Panc1 (cell line): ENCODE data around the gene MN1. TPM values are rescaled to one million over a fixed set of nuclear protein-coding genes. Genes with fewer than 3 reads are reported as not detected.

Experiments
- ATAC-seq: fragments of 200-7000 bp; cut with Tn5 transposase; 2 replicates; pipeline ENCODE4 v1.9.1; 2020; ENCODE audit warnings: mild to moderate bottlenecking, moderate library complexity
- BruUV-seq: library from RNA; stranded (reverse); fragments of 400-500 nt; replicated peaks from 2 replicates; lab custom pipeline; 2021; lab: Mats Ljungman, UMichigan
- CTCF ChIA-PET: fragments of 300-600 bp; sonication (Branson Sonifier 250); formaldehyde crosslinking; loops from one replicate; lab custom pipeline; 2022; ENCODE audit warnings: antibody characterized with exemption; lab: Charles Lee
- POLR2A ChIA-PET: fragments of 300-600 bp; sonication (Branson Sonifier 250); formaldehyde crosslinking; loops from one replicate; lab custom pipeline; 2022; ENCODE audit warnings: antibody characterized with exemption; lab: Charles Lee
- DNase-seq: peaks from one replicate; pipeline ENCODE4 v3.0.0-alpha.2; 2010; ENCODE audit warnings: low read depth, low spot score
- H3K27ac ChIP-seq: 2 replicates; pipeline ENCODE4 v1.5.1; 2011; ENCODE audit warnings: mild to moderate bottlenecking, low read length, inconsistent platforms
- H3K27me3 ChIP-seq: fragments of 200-500 bp; sonication (Bioruptor generic); 2 replicates; pipeline ENCODE4 v1.6.0; 2014; ENCODE audit warnings: low read length, inconsistent platforms; ENCODE audit not compliant: control insufficient read depth, insufficient read depth
- H3K36me3 ChIP-seq: fragments of 200-500 bp; sonication (Bioruptor generic); 2 replicates; pipeline ENCODE4 v1.5.1; 2014; ENCODE audit warnings: inconsistent platforms, mild to moderate bottlenecking, low read length, moderate library complexity; ENCODE audit not compliant: control insufficient read depth, insufficient read depth
- H3K4me1 ChIP-seq: 2 replicates; pipeline ENCODE4 v1.5.1; 2011; ENCODE audit warnings: inconsistent platforms, mild to moderate bottlenecking, low read length, moderate library complexity; ENCODE audit not compliant: control insufficient read depth, insufficient read depth
- H3K4me3 ChIP-seq, 2 experiments: 2 replicates each; pipeline ENCODE4 v1.5.1; 2011 to 2012; ENCODE audit warnings: low read depth in 2 of 2, low read length in 2 of 2, mild to moderate bottlenecking in 2 of 2, inconsistent platforms in 1 of 2, moderate library complexity in 1 of 2
- H3K9me3 ChIP-seq: fragments of 200-500 bp; sonication (Bioruptor generic); 2 replicates; pipeline ENCODE4 v1.5.1; 2014; ENCODE audit warnings: low read depth, mild to moderate bottlenecking, inconsistent platforms, low read length, moderate library complexity; ENCODE audit not compliant: control insufficient read depth, insufficient read depth
- CTCF ChIP-seq: fragments of 450-650 bp; IDR thresholded peaks from 2 replicates; pipeline ENCODE4 v1.5.1; 2017; ENCODE audit warnings: mild to moderate bottlenecking
- POLR2AphosphoS5 ChIP-seq: IDR thresholded peaks from 2 replicates; pipeline ENCODE4 v1.6.1; 2012; ENCODE audit warnings: mild to moderate bottlenecking, low read depth, low read length, moderate library complexity
- REST ChIP-seq, 2 experiments: IDR thresholded peaks; 2 replicates each; pipeline ENCODE4 v1.6.1; 2011 to 2012; ENCODE audit warnings: low read depth in 2 of 2, control low read depth in 1 of 2, low read length in 1 of 2, mild to moderate bottlenecking in 1 of 2, moderate library complexity in 1 of 2; ENCODE audit not compliant: insufficient read depth in 1 of 2
- SIN3A ChIP-seq: IDR thresholded peaks from 2 replicates; pipeline ENCODE4 v1.6.1; 2012; ENCODE audit warnings: low read depth, mild to moderate bottlenecking, low read length, moderate library complexity, borderline replicate concordance; ENCODE audit not compliant: insufficient read depth
- TCF7L2 ChIP-seq: IDR thresholded peaks from 2 replicates; pipeline ENCODE4 v1.6.1; 2011; ENCODE audit warnings: mild to moderate bottlenecking, low read depth, low read length, inconsistent platforms
- in situ Hi-C: cut with HindIII; loops from 2 replicates; pipeline ENCODE4 v1.10.0; 2016; ENCODE audit warnings: low sequenced_read_pairs, low pct_unique_long_range_greater_than_20kb
- intact Hi-C: fragments of 100-400 bp; cut with micrococcal nuclease; formaldehyde crosslinking; loops from one replicate; pipeline ENCODE4 v1.10.0; 2022; ENCODE audit not compliant: unreplicated experiment
- total RNA-seq: library from RNA; stranded (reverse); gene quantifications from one replicate; pipeline ENCODE4 v1.2.1, GENCODE V29; 2021; ENCODE audit not compliant: unreplicated experiment

MN1 gene
- total RNA-seq, 1 experiment from 2014 or later, result 0.51 TPM

GRCh38 chr22:27797520-27798391, 3.8 kb downstream of the MN1 start:
- ChIA-PET CTCF (no interaction called here), POLR2A (no interaction called here)
- Histone ChIP-seq H3K4me3 (no peak overlapping the region), H3K4me1 (0 out of 2 replicates have a peak, but pooled peaks cover 4% of the 10 kb centered on the region), H3K9me3 (no peaks in the 10 kb centered on the region), H3K36me3 (no peaks in the 10 kb centered on the region; the same call in 1 of the 2 replicates), H3K27me3 (no peaks in the 10 kb centered on the region), H3K27ac (no peak overlapping the region)
- intact Hi-C loops, result no loop called here
- DNase-seq, result no peak
- BruUV-seq, result no TSS peak
- TF ChIP-seq CTCF (no peak), REST (IDR thresholded peaks at IDR 0.05; ENCODE audit: insufficient read depth in 1 of 2, low read depth in 2 of 2, low read length in 1 of 2) (no peak), TCF7L2 (no peak), SIN3A (no peak), POLR2AphosphoS5 (no peak)
- ATAC-seq, result no peak
- in situ Hi-C loops, result no loop called here

- H3K4me1 ChIP-seq, result no peaks in the 10 kb centered on the region
- no TSS peak for BruUV-seq
- intact Hi-C loops (no loop called here), in situ Hi-C loops (no loop called here)
- no peaks in the 10 kb centered on the region; the same call in 1 of the 2 replicates for H3K36me3 ChIP-seq
- TF ChIP-seq REST (IDR thresholded peaks at IDR 0.05; ENCODE audit: insufficient read depth in 1 of 2, low read depth in 2 of 2, low read length in 1 of 2) (no peak), POLR2AphosphoS5 (no peak), TCF7L2 (no peak), SIN3A (no peak), CTCF (no peak)
- ChIA-PET POLR2A (no interaction called here), CTCF (no interaction called here)
- DNase-seq (no peak), ATAC-seq (no peak)
- no peak overlapping the region for H3K4me3 ChIP-seq
- H3K9me3 ChIP-seq, result no peaks in the 10 kb centered on the region
- H3K27ac ChIP-seq, result no peak overlapping the region
- H3K27me3 ChIP-seq, result no peaks in the 10 kb centered on the region
These were observed 4.6 kb downstream of the MN1 start for GRCh38 chr22:27796829-27797519.
